CD4-positive, alpha-beta T cell (primary cell): ENCODE data around the gene DDX5. TPM values are rescaled to one million over a fixed set of nuclear protein-coding genes. Genes with fewer than 3 reads are reported as not detected.
"Not testable (repeated sequence)": the region's sequence is repeated elsewhere in the genome, so short reads cannot be mapped to it uniquely, and the experiment has no call there.

Experiments
- ATAC-seq: fragments of 200-7000 bp; cut with Tn5 transposase; one replicate; pipeline ENCODE4 v1.10.0; 2022; ENCODE audit warnings: mild to moderate bottlenecking; ENCODE audit not compliant: poor library complexity
- CTCF ChIA-PET: fragments of 350-600 bp; sonication (Branson Sonifier 250); formaldehyde crosslinking; loops from one replicate; lab custom pipeline; 2021; ENCODE audit warnings: antibody characterized with exemption, inconsistent platforms; lab: Charles Lee
- POLR2A ChIA-PET: fragments of 350-600 bp; sonication (Branson Sonifier 250); formaldehyde crosslinking; loops from one replicate; lab custom pipeline; 2021; ENCODE audit warnings: antibody characterized with exemption, inconsistent platforms; lab: Charles Lee
- DNase-seq, 14 experiments: peaks; one replicate each; pipeline ENCODE4 v3.0.0-alpha.2; 2013 to 2020; ENCODE audit warnings: mixed read lengths in 2 of 14
- H3K27ac ChIP-seq, 2 donors: one replicate each; pipeline versions ENCODE4 v1.5.1 to v1.7.0; 2013; ENCODE audit warnings: low read length in 2 of 2, low read depth in 1 of 2, mild to moderate bottlenecking in 1 of 2
- H3K27me3 ChIP-seq, 2 experiments: 1 replicate in 1 of 2; 2 replicates in 1 of 2; pipeline versions ENCODE4 v1.6.1 to v1.7.0; 2013; ENCODE audit warnings: low read length in 2 of 2, control low read depth in 1 of 2, mild to moderate bottlenecking in 1 of 2, moderate library complexity in 1 of 2; ENCODE audit not compliant: insufficient read depth in 2 of 2, control insufficient read depth in 1 of 2
- H3K36me3 ChIP-seq: one replicate; pipeline ENCODE4 v1.6.1; 2013; ENCODE audit warnings: low read length, control low read depth; ENCODE audit not compliant: insufficient read depth
- H3K4me1 ChIP-seq: one replicate; pipeline ENCODE4 v1.6.1; 2013; ENCODE audit warnings: low read length, control low read depth; ENCODE audit not compliant: insufficient read depth
- H3K4me3 ChIP-seq: one replicate; pipeline ENCODE4 v1.5.1; 2013; ENCODE audit warnings: mild to moderate bottlenecking, low read length, moderate library complexity
- H3K9me3 ChIP-seq, 2 experiments: 1 replicate in 1 of 2; 2 replicates in 1 of 2; pipeline versions ENCODE4 v1.6.1 to v1.7.0; 2013; ENCODE audit warnings: low read length in 2 of 2, mild to moderate bottlenecking in 2 of 2, control low read depth in 1 of 2, moderate library complexity in 1 of 2; ENCODE audit not compliant: control insufficient read depth in 1 of 2, insufficient read depth in 1 of 2
- H3K27ac Mint-ChIP-seq: one replicate; pipeline ENCODE4 v1.8.0; 2020; ENCODE audit warnings: mixed read lengths
- H3K27me3 Mint-ChIP-seq: one replicate; pipeline ENCODE4 v1.8.0; 2021; ENCODE audit warnings: mixed read lengths
- H3K36me3 Mint-ChIP-seq: one replicate; pipeline ENCODE4 v1.8.0; 2021; ENCODE audit warnings: low read depth, mixed read lengths
- H3K4me1 Mint-ChIP-seq: one replicate; pipeline ENCODE4 v1.8.0; 2021; ENCODE audit warnings: low read depth, mixed read lengths
- H3K4me3 Mint-ChIP-seq: one replicate; pipeline ENCODE4 v1.8.0; 2020; ENCODE audit warnings: mild to moderate bottlenecking, mixed read lengths
- H3K9me3 Mint-ChIP-seq: one replicate; pipeline ENCODE4 v1.8.0; 2020; ENCODE audit warnings: mixed read lengths
- intact Hi-C, 2 experiments: fragments of 100-400 bp; cut with DNase I in 1 of 2; cut with micrococcal nuclease in 1 of 2; formaldehyde crosslinking; loops; one replicate each; pipeline versions ENCODE4 v1.15.1 to v1.9.0; 2023 to 2025; cut with DNase I, micrococcal nuclease
- total RNA-seq, 174 experiments: library from RNA in 2 of 174; stranded (reverse) in 2 of 174; gene quantifications; one replicate each; pipeline ENCODE4 v1.2.3 and lab custom pipeline; 2021 to 2026
- TF ChIP-seq, protein P1 (sequence below): fragments of 200-600 bp; IDR thresholded peaks from one replicate; pipeline ENCODE4 v1.8.0; 2022; ENCODE audit warnings: antibody characterized with exemption, mild to moderate bottlenecking

The DDX5 gene
- total RNA-seq, 2 experiments from 2014 or later, result 2,388 to 2,534 TPM

DNA sequence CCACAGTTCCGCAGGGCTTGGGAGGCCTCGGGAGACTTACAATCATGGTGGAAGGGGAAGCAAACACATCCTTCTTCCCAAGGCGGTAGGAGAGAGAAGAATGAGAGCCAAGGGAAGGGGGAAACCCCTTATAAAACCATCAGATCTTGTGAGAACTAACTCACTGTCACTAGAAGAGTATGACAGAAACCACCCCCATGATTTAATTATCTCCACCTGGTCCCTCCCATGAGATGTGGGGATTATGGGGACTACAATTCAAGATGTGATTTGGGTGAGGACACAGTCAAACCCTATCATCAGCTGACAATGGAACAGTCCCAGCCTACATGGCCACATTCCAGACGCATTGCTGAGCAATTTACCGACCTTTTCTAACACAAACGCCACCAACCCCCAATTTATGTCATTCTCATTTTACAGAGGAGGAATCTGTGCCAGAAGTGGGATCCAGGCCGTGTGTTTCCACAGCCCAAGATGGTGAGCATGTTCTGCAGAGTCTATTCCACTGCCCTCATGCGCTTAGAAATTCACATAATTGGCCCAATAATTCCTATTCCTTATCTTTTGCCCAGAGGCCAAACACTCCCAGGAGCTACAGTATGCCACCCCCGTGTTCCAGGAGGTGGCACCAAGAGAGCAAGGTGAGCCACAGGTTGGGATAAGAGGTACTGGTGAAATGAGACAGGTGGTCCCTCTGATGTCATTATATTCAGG, 39.9 kb downstream of the DDX5 start:
- Mint-ChIP-seq H3K4me3 (no peak overlapping the region), H3K36me3 (no peaks in the 10 kb centered on the region), H3K27ac (no peak overlapping the region), H3K27me3 (no peaks in the 10 kb centered on the region), H3K4me1 (no peaks in the 10 kb centered on the region), H3K9me3 (no peaks in the 10 kb centered on the region)
- H3K4me3 ChIP-seq, result no peak overlapping the region
- no peaks in the 10 kb centered on the region for H3K36me3 ChIP-seq
- H3K4me1 ChIP-seq, result no peaks in the 10 kb centered on the region
- peaks cover 0 to 2% of the 10 kb centered on the region in 2 experiments for H3K27me3 ChIP-seq
- ChIA-PET POLR2A (no interaction called here), CTCF (interaction anchor here (1.0 kb wide), 1 partner anchor 16 kb away, joined by 3 read pairs; no protein-coding TSS in a partner anchor)
- DNase-seq (no peak), ATAC-seq (no peak)
- no peak overlapping the region for H3K27ac ChIP-seq
- no peaks in the 10 kb centered on the region for H3K9me3 ChIP-seq
- intact Hi-C loops, result no loop called here
- TF ChIP-seq, protein P1, sequence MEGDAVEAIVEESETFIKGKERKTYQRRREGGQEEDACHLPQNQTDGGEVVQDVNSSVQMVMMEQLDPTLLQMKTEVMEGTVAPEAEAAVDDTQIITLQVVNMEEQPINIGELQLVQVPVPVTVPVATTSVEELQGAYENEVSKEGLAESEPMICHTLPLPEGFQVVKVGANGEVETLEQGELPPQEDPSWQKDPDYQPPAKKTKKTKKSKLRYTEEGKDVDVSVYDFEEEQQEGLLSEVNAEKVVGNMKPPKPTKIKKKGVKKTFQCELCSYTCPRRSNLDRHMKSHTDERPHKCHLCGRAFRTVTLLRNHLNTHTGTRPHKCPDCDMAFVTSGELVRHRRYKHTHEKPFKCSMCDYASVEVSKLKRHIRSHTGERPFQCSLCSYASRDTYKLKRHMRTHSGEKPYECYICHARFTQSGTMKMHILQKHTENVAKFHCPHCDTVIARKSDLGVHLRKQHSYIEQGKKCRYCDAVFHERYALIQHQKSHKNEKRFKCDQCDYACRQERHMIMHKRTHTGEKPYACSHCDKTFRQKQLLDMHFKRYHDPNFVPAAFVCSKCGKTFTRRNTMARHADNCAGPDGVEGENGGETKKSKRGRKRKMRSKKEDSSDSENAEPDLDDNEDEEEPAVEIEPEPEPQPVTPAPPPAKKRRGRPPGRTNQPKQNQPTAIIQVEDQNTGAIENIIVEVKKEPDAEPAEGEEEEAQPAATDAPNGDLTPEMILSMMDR, result no peak

GRCh38 chr17:64461788-64462187, 44.3 kb downstream of the DDX5 start:
- ATAC-seq, result no peak

GRCh38 chr17:64460955-64461354, 45.1 kb downstream of the DDX5 start:
- H3K36me3 ChIP-seq, result no peaks in the 10 kb centered on the region
- no peaks in the 10 kb centered on the region for H3K36me3 Mint-ChIP-seq
- H3K4me3 Mint-ChIP-seq, result no peak overlapping the region
- TF ChIP-seq, protein P1, result no peak
- no peak for ATAC-seq
- H3K4me3 ChIP-seq, result no peak overlapping the region
- no peak for DNase-seq
- no peak overlapping the region for H3K27ac ChIP-seq
- CTCF ChIA-PET, result no interaction called here
- no peaks in the 10 kb centered on the region for H3K9me3 Mint-ChIP-seq
- intact Hi-C loops, result no loop called here
- H3K27me3 ChIP-seq, result peaks cover 0 to 2% of the 10 kb centered on the region in 2 experiments
- no peaks in the 10 kb centered on the region for H3K9me3 ChIP-seq
- POLR2A ChIA-PET, result no interaction called here
- peaks cover 23% of the 10 kb centered on the region for H3K4me1 Mint-ChIP-seq
- H3K4me1 ChIP-seq, result peaks cover 20% of the 10 kb centered on the region
- H3K27me3 Mint-ChIP-seq, result no peaks in the 10 kb centered on the region
- no peak overlapping the region for H3K27ac Mint-ChIP-seq

More at GRCh38 chr17:64461788-64462187, 44.3 kb downstream of the DDX5 start:
- Mint-ChIP-seq H3K4me1 (peaks cover 16% of the 10 kb centered on the region), H3K27ac (no peak overlapping the region), H3K36me3 (no peaks in the 10 kb centered on the region), H3K27me3 (no peaks in the 10 kb centered on the region), H3K9me3 (no peaks in the 10 kb centered on the region), H3K4me3 (no peak overlapping the region)
- DNase-seq, result no peak
- Histone ChIP-seq H3K4me3 (no peak overlapping the region), H3K9me3 (no peaks in the 10 kb centered on the region), H3K27ac (no peak overlapping the region), H3K27me3 (peaks cover 0 to 2% of the 10 kb centered on the region in 2 experiments), H3K4me1 (peaks cover 12% of the 10 kb centered on the region), H3K36me3 (no peaks in the 10 kb centered on the region)
- ChIA-PET CTCF (no interaction called here), POLR2A (no interaction called here)
- intact Hi-C loops, result no loop called here
- TF ChIP-seq, protein P1, result no peak

GRCh38 chr17:64459818-64460217, 46.3 kb downstream of the DDX5 start:
- H3K27ac ChIP-seq, H3K4me3 ChIP-seq, H3K27me3 Mint-ChIP-seq, intact Hi-C loops, H3K9me3 Mint-ChIP-seq, DNase-seq, H3K36me3 Mint-ChIP-seq, H3K4me3 Mint-ChIP-seq, H3K36me3 ChIP-seq, H3K9me3 ChIP-seq, CTCF ChIA-PET, ATAC-seq, H3K27me3 ChIP-seq, H3K27ac Mint-ChIP-seq: not testable (repeated sequence)
- peaks cover 29% of the 10 kb centered on the region for H3K4me1 Mint-ChIP-seq
- POLR2A ChIA-PET, result interaction anchor here (1.1 kb wide), 1 partner anchor 314 kb away, joined by 3 read pairs; no protein-coding TSS in a partner anchor
- peaks cover 24% of the 10 kb centered on the region for H3K4me1 ChIP-seq
